ENCODE measurements around the gene CRACR2A.

Gene CRACR2A

GRCh38 chr12:3615862-3616261 lies 137.0 kb downstream of the CRACR2A start:
- DNase-seq (ENCODE audit: low read depth), result no peak

GRCh38 chr12:3614806-3615466 lies 138.0 kb downstream of the CRACR2A start:
- no peak for DNase-seq (ENCODE audit: low read depth)

- no peak for DNase-seq (ENCODE audit: low read depth)
These were observed 139.1 kb downstream of the CRACR2A start for GRCh38 chr12:3613641-3614395.

- no peak for DNase-seq (ENCODE audit: low read depth)
These were observed 140.8 kb downstream of the CRACR2A start for GRCh38 chr12:3611860-3612703.

- DNase-seq (ENCODE audit: low read depth), result no peak
These were observed 145.1 kb downstream of the CRACR2A start for GRCh38 chr12:3607821-3608220.

GRCh38 chr12:3607039-3607720 lies 145.7 kb downstream of the CRACR2A start:
- no peak for DNase-seq (ENCODE audit: low read depth)

GRCh38 chr12:3606128-3606527 lies 146.8 kb downstream of the CRACR2A start:
- no peak for DNase-seq (ENCODE audit: low read depth)

GRCh38 chr12:3605692-3606091 lies 147.2 kb downstream of the CRACR2A start:
- DNase-seq (ENCODE audit: low read depth), result no peak

GRCh38 chr12:3604748-3605586 lies 147.9 kb downstream of the CRACR2A start:
- no peak for DNase-seq (ENCODE audit: low read depth)

- no peak for DNase-seq (ENCODE audit: low read depth)
These were observed 148.6 kb downstream of the CRACR2A start for GRCh38 chr12:3604286-3604685.

GRCh38 chr12:3603576-3603975 lies 149.3 kb downstream of the CRACR2A start:
- DNase-seq (ENCODE audit: low read depth), result no peak

- DNase-seq (ENCODE audit: low read depth), result no peak
These were observed 150.4 kb downstream of the CRACR2A start for GRCh38 chr12:3602488-3602887.

- DNase-seq (ENCODE audit: low read depth), result no peak
These were observed 151.3 kb downstream of the CRACR2A start for GRCh38 chr12:3601461-3602150.

- DNase-seq (ENCODE audit: low read depth), result no peak
These were observed 152.0 kb downstream of the CRACR2A start for GRCh38 chr12:3600951-3601350.

- DNase-seq (ENCODE audit: low read depth), result no peak
These were observed 152.7 kb downstream of the CRACR2A start for GRCh38 chr12:3600039-3600720.

GRCh38 chr12:3598896-3599860 lies 153.7 kb downstream of the CRACR2A start:
- DNase-seq (ENCODE audit: low read depth), result no peak

- DNase-seq (ENCODE audit: low read depth), result no peak
These were observed 155.2 kb downstream of the CRACR2A start for GRCh38 chr12:3597526-3598210.

- DNase-seq (ENCODE audit: low read depth), result no peak
These were observed 156.1 kb downstream of the CRACR2A start for GRCh38 chr12:3596703-3597415.

Data from stimulated activated CD8-positive, alpha-beta memory T cell treated with anti-CD3 and anti-CD28 coated beads, Interleukin-15, amount 100 ng/mL, for 1 hour (primary cell).